Suprapubic skin (tissue), 3 donors: ENCODE data around the gene KLHL8.

Source experiments
- EP300 ChIP-seq: sonication (generic); formaldehyde crosslinking; IDR thresholded peaks from one replicate; pipeline ENCODE4 v1.6.1; 2017; ENCODE audit warnings: antibody characterized with exemption
- TF ChIP-seq, protein P1 (sequence below), 2 donors: fragments of 200-600 bp in 1 of 2; fragments of 450-650 bp in 1 of 2; sonication (generic) in 1 of 2; IDR thresholded peaks; one replicate each; pipeline ENCODE4 v1.5.1; 2016 to 2019; ENCODE audit warnings: antibody characterized with exemption in 2 of 2, mild to moderate bottlenecking in 1 of 2, moderate library complexity in 1 of 2

DNA sequence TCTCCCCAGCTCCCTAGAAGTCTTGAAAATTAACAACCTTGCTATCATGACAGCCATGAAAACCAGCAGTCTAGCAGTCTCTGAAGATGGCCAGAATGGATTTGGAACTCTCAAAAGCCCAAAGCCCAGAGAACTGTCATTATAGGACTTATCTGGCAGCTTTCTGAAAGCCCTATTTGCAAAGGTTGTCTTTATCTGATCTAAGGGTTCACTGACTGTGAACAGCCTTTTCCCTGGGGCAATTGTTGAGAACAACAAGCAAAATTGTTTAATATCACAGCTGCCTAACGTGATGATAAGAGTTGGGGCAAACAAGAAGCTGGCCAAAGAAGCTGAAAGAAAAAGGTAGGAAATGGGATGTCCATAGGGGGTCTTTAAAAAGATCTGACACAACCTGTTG is 20.9 kb upstream of the KLHL8 start:
- TF ChIP-seq, protein P1, sequence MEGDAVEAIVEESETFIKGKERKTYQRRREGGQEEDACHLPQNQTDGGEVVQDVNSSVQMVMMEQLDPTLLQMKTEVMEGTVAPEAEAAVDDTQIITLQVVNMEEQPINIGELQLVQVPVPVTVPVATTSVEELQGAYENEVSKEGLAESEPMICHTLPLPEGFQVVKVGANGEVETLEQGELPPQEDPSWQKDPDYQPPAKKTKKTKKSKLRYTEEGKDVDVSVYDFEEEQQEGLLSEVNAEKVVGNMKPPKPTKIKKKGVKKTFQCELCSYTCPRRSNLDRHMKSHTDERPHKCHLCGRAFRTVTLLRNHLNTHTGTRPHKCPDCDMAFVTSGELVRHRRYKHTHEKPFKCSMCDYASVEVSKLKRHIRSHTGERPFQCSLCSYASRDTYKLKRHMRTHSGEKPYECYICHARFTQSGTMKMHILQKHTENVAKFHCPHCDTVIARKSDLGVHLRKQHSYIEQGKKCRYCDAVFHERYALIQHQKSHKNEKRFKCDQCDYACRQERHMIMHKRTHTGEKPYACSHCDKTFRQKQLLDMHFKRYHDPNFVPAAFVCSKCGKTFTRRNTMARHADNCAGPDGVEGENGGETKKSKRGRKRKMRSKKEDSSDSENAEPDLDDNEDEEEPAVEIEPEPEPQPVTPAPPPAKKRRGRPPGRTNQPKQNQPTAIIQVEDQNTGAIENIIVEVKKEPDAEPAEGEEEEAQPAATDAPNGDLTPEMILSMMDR (IDR thresholded peaks at IDR 0.05), result no peak
- TF ChIP-seq EP300, result no peak
